HG03025 (cell line): Measurements from ENCODE around the gene ECHDC1.

Experiments used
- ATAC-seq: cut with Tn5 transposase; IDR thresholded peaks from one replicate; pipeline ENCODE4 v1.9.1; 2021; ENCODE audit warnings: mild to moderate bottlenecking, moderate library complexity; ENCODE audit not compliant: unreplicated experiment, low FRiP score

Gene ECHDC1

GRCh38 chr6:127290391-127291265 lies 52.8 kb downstream of the ECHDC1 start:
- peak; percentile 32 for ATAC-seq

- ATAC-seq, result no peak
These were observed 53.5 kb downstream of the ECHDC1 start for GRCh38 chr6:127289934-127290333.

GRCh38 chr6:127288705-127289104 lies 54.7 kb downstream of the ECHDC1 start:
- ATAC-seq, result no peak

- ATAC-seq, result no peak
These were observed 61.2 kb downstream of the ECHDC1 start for GRCh38 chr6:127282184-127282583.

- ATAC-seq, result peak; percentile 70
These were observed 63.6 kb downstream of the ECHDC1 start for GRCh38 chr6:127279815-127280214.

GRCh38 chr6:127277878-127278843 lies 65.2 kb downstream of the ECHDC1 start:
- ATAC-seq, result no peak

GRCh38 chr6:127276331-127276730 lies 67.1 kb downstream of the ECHDC1 start:
- no peak for ATAC-seq

GRCh38 chr6:127273499-127273898 lies 69.9 kb downstream of the ECHDC1 start:
- no peak for ATAC-seq

GRCh38 chr6:127272576-127272975 lies 70.8 kb downstream of the ECHDC1 start:
- ATAC-seq, result no peak

- ATAC-seq, result peak; percentile 4
These were observed 75.5 kb downstream of the ECHDC1 start for GRCh38 chr6:127267646-127268625.

- ATAC-seq, result peak; percentile 80
These were observed 76.3 kb downstream of the ECHDC1 start for GRCh38 chr6:127266892-127267645.

GRCh38 chr6:127266178-127266891 lies 77.1 kb downstream of the ECHDC1 start, which contains the start of gene RNF146:
RNF146 (plus strand) TSS chr6:127266864; CDS start chr6:127280339, 13,475 bp downstream.
- peak; percentile 81 for ATAC-seq

- ATAC-seq, result no peak
These were observed 79.9 kb downstream of the ECHDC1 start for GRCh38 chr6:127263481-127263880.

- no peak for ATAC-seq
These were observed 80.5 kb downstream of the ECHDC1 start for GRCh38 chr6:127262896-127263295.

GRCh38 chr6:127255286-127255685 lies 88.1 kb downstream of the ECHDC1 start:
- no peak for ATAC-seq

- ATAC-seq, result no peak
These were observed 93.8 kb downstream of the ECHDC1 start for GRCh38 chr6:127249621-127250020.

- ATAC-seq, result no peak
These were observed 96.0 kb downstream of the ECHDC1 start for GRCh38 chr6:127247114-127248096.
